Activated CD4-positive, alpha-beta T cell treated with anti-CD3 and anti-CD28 coated beads, Interleukin-2, Interleukin-6, amounts not matched to agents 100 ng/mL and 50 ng/mL, durations not matched to agents 16 hours and 8 hours (primary cell): ENCODE data around the gene OTOP2.
"Not testable (repeated sequence)": the region's sequence is repeated elsewhere in the genome, so short reads cannot be mapped to it uniquely, and the experiment has no call there.

Source experiments
- DNase-seq: peaks from one replicate; pipeline ENCODE4 v3.0.0-alpha.2; 2020

OTOP2 gene

GRCh38 chr17:74953134-74953687 is 29.1 kb downstream of the OTOP2 start:
- no peak for DNase-seq

DNA sequence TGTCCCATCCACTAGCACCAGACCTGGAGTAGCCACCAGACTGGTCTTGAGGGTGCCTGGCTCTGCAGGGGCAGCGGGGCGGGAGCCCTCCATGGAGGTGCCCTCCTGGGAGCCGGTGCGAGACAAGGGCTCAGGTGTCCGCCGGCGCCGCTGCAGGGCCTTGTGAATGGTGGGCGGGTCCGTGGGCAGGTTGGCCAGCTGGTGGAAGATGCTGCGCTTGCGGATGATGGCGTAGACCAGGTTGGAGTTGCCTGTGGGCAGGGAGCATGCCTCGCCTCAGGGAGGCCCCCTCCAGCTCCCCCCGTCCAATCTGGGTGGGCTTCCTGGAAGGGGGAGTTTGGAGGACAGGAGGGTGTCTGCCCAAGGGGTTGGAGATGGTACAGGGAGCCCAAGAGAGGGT is 30.0 kb downstream of the OTOP2 start:
- no peak for DNase-seq

- no peak for DNase-seq
These were observed 30.8 kb downstream of the OTOP2 start for GRCh38 chr17:74954665-74955421.

DNA sequence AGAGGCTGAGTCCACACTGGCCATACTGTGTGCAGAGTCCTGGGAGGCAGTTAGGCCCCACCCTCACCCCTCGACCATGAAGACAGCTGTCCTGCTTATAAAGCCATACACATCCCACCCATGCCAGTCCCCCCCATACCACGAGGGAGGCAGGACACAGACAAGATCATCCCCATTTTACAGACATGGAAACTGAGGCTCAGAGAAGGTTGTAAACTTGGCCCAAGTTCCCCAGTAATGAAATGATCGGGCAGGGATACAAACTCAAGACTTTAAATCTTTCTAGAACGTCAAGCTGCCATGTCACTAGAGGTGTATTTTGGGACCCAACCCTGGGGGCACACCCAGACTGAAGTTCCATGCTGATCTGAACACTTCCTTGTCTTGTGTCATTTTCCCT is 32.0 kb downstream of the OTOP2 start:
- DNase-seq = no peak

- peak; percentile 86 for DNase-seq
These were observed 34.1 kb downstream of the OTOP2 start for GRCh38 chr17:74957935-74958740.

GRCh38 chr17:74959826-74960515 is 35.9 kb downstream of the OTOP2 start:
- no peak for DNase-seq

DNA sequence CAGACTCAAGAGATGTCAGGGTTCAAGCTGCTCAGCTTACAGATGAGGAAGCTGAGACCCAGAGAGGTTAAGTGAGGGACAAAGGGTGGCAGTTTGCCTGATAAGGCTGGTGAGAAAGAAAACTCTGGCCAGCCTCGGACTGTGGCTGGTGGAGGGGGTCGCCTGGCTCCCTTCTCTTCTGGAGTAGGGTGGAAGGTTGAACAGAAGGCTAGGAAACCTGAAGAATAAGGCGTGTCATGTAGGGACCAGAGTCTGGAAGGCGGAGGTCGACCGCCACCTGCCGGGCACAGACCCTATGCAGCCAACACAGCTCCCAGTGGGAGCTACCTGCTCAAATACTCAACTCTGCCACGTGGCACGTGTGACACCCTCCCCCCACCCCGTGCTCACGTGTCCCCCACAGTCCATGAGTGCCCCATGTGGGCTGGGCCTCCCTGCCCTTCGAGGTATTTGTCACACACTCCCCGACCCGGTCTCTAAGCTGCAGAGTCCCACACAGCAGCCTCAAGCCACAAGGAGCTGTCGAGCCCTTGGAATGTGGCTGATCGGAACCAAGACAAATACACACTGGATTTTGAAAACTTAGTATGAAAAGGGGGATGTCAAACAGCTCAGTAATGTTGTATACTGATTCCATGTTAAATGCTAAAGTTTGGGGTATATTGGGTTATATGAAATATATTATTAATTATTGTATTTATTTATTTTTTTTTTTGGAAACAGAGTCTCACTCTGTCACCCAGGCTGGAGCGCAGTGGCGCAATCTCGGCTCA is 36.7 kb downstream of the OTOP2 start:
- DNase-seq = peak; percentile 69

DNA sequence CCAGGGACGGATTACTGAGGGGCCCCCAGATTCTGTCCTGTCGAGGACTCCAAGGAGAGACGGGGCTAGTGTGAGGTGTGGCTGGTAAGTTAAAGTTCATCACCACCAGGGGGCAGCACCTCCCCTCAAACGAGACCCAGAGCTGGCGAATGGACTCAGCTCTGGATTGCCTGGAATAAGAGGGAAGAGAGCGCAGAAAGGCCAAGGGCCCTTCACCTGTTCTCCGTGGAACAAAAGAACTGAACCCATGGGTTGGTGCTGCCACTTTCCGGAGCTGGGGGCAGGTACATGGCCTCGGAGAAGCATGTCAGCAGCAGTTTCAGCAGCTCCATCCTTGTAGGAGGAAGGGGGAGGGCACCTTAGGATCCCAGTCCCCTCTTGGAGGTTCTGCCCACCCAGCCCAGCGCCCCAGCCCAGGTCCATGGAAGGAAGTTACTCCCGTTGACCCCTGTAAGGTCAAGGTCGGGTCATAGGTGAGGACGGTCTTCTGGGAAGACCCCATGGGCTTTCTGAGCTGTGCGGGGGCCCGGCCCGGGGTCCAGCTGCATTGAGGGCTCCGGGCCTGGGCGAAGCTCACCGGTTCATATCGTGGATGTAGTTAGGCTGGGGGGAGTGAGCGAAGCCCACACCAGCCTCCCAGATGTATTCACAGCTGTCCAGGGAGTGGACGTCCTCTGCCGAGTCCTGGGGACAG is 37.7 kb downstream of the OTOP2 start:
- DNase-seq = peak; percentile 89

GRCh38 chr17:74962622-74963394 is 38.7 kb downstream of the OTOP2 start:
- DNase-seq = no peak

DNA sequence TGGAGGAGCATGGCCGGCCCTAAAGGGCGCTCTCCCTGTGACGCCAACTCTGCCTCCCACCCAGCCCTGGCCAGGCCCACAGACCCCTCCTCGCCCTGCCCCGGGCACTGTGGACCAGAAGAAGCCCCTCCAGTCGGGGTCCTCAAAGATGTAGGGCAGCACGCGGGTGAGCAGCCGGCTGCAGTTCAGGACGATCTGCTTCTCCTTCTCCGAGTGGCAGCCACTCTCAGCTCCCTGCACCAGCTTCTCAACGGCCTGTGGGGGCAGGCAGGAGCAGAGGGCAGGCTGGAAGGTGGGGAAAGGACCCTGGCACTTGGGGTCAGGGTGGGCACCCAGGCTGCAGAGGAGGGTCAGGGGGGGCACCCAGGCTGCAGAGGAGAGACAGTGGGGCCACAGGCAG is 39.6 kb downstream of the OTOP2 start:
- DNase-seq = no peak

DNA sequence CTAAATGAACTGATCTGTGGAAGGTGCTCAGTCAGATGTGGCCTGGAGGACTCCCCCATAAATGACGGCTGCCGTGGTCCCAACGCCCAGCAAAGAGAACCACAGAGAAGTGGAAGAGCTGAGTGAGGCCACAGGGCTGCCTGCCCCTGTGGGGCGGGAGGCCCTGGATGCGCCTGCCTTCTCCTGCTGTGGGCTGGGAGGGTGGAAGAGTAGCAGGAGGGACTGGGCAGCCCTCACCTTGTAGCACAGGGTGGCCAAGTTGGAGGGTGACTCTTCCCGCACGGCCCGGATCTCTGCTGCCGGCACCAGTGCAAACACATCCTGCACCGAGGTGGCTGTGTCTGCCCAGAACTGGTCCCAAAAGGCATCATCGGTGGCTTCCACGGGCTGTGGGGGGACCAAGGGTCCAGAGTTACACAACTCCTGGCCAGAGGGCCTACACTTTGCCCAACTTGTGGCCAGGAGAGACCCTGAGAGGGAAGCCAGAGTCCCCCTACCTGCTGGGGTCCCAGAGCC is 40.2 kb downstream of the OTOP2 start:
- no peak for DNase-seq

DNA sequence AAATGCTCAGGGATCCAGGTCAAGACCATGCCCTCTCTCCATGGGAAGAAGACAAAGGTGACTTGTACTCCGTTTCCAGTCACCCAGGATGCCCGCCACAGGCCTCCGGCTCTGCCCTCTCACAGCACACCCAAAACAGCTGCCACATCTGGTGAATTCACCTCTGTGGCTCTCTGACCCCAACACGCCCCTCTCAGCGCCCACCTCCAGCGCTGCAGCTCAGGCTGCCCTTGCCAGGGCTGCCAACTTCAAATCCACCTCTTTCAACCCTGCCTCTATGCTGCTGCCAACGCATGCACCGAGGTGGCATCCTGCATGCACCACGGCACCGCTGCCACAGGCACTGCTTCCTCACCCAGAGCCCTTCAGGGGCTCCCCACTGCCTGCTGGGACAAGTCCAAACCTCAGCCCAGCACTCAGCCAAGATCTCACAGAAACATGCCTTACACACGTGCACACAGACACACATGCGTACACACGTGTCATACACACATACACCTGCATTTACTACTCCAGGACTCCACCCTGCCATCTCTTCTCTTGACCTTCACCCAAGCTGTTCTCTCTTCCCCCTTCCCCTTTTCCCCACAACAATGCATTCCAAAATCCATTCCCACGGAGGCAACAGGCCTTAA is 41.0 kb downstream of the OTOP2 start:
- DNase-seq = no peak

GRCh38 chr17:74968361-74968780 is 44.3 kb downstream of the OTOP2 start:
- no peak for DNase-seq

GRCh38 chr17:74969501-74969900 is 45.4 kb downstream of the OTOP2 start:
- DNase-seq = not testable (repeated sequence)

- no peak for DNase-seq
These were observed 46.3 kb downstream of the OTOP2 start for GRCh38 chr17:74970395-74970794.

DNA sequence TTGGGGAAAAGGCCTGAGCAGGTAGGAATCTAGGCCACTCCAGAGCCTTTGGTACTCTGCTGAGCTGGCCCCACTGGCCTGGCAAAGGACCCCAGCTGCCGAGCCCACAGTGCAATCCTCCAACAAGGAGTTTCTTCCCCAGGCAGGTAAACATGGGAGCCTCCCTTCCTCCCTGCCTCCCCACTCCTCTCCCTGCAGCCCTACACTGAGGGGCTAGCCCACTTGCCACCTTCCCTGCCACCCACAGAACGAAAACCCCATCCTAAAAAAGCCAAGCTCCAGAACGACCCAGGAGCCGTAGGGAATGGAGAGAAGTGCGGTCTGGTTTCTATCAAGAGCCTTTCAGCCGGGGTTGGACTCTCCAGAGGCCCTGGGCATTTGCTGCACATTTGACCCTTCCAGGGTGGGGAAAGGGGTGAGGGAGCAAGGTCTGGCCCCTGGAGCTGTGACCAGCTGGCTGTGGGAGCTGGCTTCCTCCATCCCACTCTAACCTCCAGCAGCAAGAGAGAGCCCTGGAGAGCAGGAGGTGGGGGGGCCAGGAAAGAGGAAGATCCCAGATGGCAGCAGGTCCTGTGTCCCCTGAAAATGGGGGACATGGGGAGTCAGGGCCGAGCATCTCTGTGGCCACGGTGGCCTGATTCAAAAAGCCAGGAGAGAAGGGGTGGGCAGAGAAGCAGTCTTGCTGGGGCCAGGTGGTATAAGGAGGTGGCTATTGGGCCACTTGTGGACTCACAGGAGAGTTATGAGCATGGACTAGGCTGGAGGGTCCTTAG is 47.2 kb downstream of the OTOP2 start:
- no peak for DNase-seq

- DNase-seq = no peak
These were observed 47.7 kb downstream of the OTOP2 start for GRCh38 chr17:74971842-74972106.

DNA sequence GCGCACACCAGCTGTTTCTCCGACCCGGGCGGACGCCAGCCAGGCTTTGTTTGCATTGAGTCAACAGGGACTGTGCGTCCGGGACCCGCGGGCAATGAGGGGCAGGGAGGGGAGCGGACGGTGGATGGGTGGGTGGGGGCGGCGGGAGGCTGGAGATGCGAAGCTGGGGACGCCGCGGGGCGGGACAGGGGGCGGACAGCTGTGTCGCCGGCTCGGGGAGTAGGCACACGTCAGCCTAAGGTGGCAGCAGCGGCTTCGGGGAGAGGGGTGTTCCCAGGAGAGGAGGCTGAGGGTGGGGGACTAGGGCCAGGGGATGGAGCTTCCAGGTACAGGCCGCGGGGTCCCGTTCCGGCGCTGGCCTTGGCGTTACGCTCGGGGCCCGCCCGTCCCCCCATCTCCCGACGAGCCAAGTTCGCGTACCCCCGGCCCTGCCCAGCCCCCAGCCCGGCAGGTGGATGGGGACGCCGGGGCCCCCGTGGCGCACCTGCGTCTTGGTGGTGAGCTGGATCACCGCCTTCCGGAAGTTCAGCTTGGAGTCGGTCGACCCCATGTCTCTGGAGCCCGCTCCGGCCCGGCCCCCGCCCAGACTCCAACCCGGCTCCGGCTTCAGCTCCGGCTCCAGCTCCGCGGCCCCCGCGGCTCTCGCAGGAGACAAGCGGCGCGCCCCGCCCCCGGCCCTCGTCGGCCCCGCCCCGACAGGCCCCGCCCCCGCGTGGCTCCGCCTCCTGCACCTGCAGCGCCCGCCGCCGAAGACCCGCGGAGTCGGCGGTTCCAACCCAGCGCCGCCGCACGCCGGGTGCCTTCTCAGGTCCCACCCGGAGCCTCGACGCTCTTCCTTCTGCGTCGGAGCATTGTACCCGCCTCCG is 48.3 kb downstream of the OTOP2 start, which contains the start of gene HID1:
Gene HID1, minus strand, starts transcription at position 653 of the 866 bp plus-strand sequence. Its CDS starts 103 bp downstream, at position 550.
- DNase-seq = peak; percentile 66

GRCh38 chr17:74972973-74973328 is 48.9 kb downstream of the OTOP2 start:
- DNase-seq = no peak
